ENCODE results near the gene SPAG8.

- no peak for TF ChIP-seq EZH2 (IDR thresholded peaks at IDR 0.05; ENCODE audit: borderline replicate concordance, low read length)
- no peak for TF ChIP-seq CTCF (IDR thresholded peaks at IDR 0.05; ENCODE audit: low read length)
Measured at GRCh38 chr9:35820076-35820475, 8.0 kb upstream of the SPAG8 start.

All from OCI-LY1 (cell line).